IPS-18c (cell line): ENCODE data around the gene KCND1.

Source experiments
- H3K4me3 ChIP-seq: 2 replicates; pipeline ENCODE4 v1.7.0; 2013; ENCODE audit warnings: low read depth, mild to moderate bottlenecking, low read length, moderate library complexity; ENCODE audit not compliant: insufficient read depth
- H3K9me3 ChIP-seq: one replicate; pipeline ENCODE4 v1.6.1; 2013; ENCODE audit warnings: mild to moderate bottlenecking, low read length, moderate library complexity; ENCODE audit not compliant: control insufficient read depth, insufficient read depth

KCND1 gene

GRCh38 chrX:48971249-48972219 is at the start of gene KCND1:
Gene KCND1, minus strand, starts transcription at chrX:48971844. Its CDS starts 1,573 bp downstream, at chrX:48970271.
- Histone ChIP-seq H3K9me3 (peaks cover 14% of the 10 kb centered on the region), H3K4me3 (peak within 1 kb of the TSS; percentile 54)

- peaks cover 3% of the 10 kb centered on the region for H3K9me3 ChIP-seq
These were observed 48.1 kb upstream of the KCND1 start for GRCh38 chrX:49019599-49020249.

GRCh38 chrX:49019050-49019449 is 47.4 kb upstream of the KCND1 start:
- Histone ChIP-seq H3K9me3 (peaks cover under 1% of the 10 kb centered on the region), H3K4me3 (no peak overlapping the region)

More at GRCh38 chrX:49019599-49020249, 48.1 kb upstream of the KCND1 start:
- H3K4me3 ChIP-seq = no peak overlapping the region

GRCh38 chrX:49003696-49004095 is 32.1 kb upstream of the KCND1 start:
- Histone ChIP-seq H3K4me3 (no peak overlapping the region), H3K9me3 (peaks cover 5% of the 10 kb centered on the region)

GRCh38 chrX:49002091-49002935 is 30.7 kb upstream of the KCND1 start, which contains the start of gene GRIPAP1:
Gene GRIPAP1, minus strand, starts transcription at chrX:49002264. Its CDS starts 35 bp downstream, at chrX:49002229.
- Histone ChIP-seq H3K9me3 (peaks cover 5% of the 10 kb centered on the region), H3K4me3 (peak within 1 kb of the TSS; percentile 76)

GRCh38 chrX:49001521-49002090 is 30.0 kb upstream of the KCND1 start:
- Histone ChIP-seq H3K4me3 (peak overlapping the region; percentile 76), H3K9me3 (peaks cover 5% of the 10 kb centered on the region)

GRCh38 chrX:49000636-49001035 is 29.0 kb upstream of the KCND1 start:
- no peak overlapping the region for H3K4me3 ChIP-seq
- H3K9me3 ChIP-seq = peaks cover 5% of the 10 kb centered on the region

- Histone ChIP-seq H3K4me3 (no peak overlapping the region), H3K9me3 (peaks cover 10% of the 10 kb centered on the region)
These were observed 27.4 kb upstream of the KCND1 start for GRCh38 chrX:48999030-48999429.

- no peak overlapping the region for H3K4me3 ChIP-seq
- peaks cover 8% of the 10 kb centered on the region for H3K9me3 ChIP-seq
These were observed 26.7 kb upstream of the KCND1 start for GRCh38 chrX:48998391-48998790.

- Histone ChIP-seq H3K9me3 (peaks cover 10% of the 10 kb centered on the region), H3K4me3 (no peak overlapping the region)
These were observed 26.2 kb upstream of the KCND1 start for GRCh38 chrX:48997865-48998264.

GRCh38 chrX:48997455-48997854 is 25.8 kb upstream of the KCND1 start:
- no peak overlapping the region for H3K4me3 ChIP-seq

GRCh38 chrX:48996969-48997368 is 25.3 kb upstream of the KCND1 start:
- H3K4me3 ChIP-seq = no peak overlapping the region
- H3K9me3 ChIP-seq = peaks cover 10% of the 10 kb centered on the region

More at GRCh38 chrX:48997455-48997854, 25.8 kb upstream of the KCND1 start:
- H3K9me3 ChIP-seq = peaks cover 10% of the 10 kb centered on the region

GRCh38 chrX:48992341-48992740 is 20.7 kb upstream of the KCND1 start:
- H3K4me3 ChIP-seq = no peak overlapping the region
- H3K9me3 ChIP-seq = peaks cover 20% of the 10 kb centered on the region

GRCh38 chrX:48989483-48989882 is 17.8 kb upstream of the KCND1 start:
- Histone ChIP-seq H3K9me3 (peaks cover 14% of the 10 kb centered on the region), H3K4me3 (no peak overlapping the region)

- H3K9me3 ChIP-seq = peaks cover 9% of the 10 kb centered on the region
- no peak overlapping the region for H3K4me3 ChIP-seq
These were observed 12.3 kb upstream of the KCND1 start for GRCh38 chrX:48983896-48984295.

GRCh38 chrX:48983081-48983480 is 11.4 kb upstream of the KCND1 start:
- H3K9me3 ChIP-seq = peaks cover 8% of the 10 kb centered on the region
- H3K4me3 ChIP-seq = no peak overlapping the region

GRCh38 chrX:48981178-48981577 is 9.5 kb upstream of the KCND1 start:
- H3K4me3 ChIP-seq = no peak overlapping the region
- peaks cover 8% of the 10 kb centered on the region for H3K9me3 ChIP-seq
